Trophoblast cell (in vitro differentiated cells and primary cell): Measurements from ENCODE around the gene CNIH3.

ENCODE experiments used
- DNase-seq, 2 donors: peaks; one replicate each; pipeline ENCODE4 v3.0.0-alpha.2; 2016
- H2AFZ ChIP-seq: 2 replicates; pipeline ENCODE4 v1.6.1; 2013; ENCODE audit warnings: low read length, moderate library complexity, mild to moderate bottlenecking; ENCODE audit not compliant: insufficient read depth, poor library complexity
- H2AK5ac ChIP-seq: 2 replicates; pipeline ENCODE4 v1.6.1; 2013; ENCODE audit warnings: mild to moderate bottlenecking, low read length
- H2BK120ac ChIP-seq: 2 replicates; pipeline ENCODE4 v1.6.1; 2013; ENCODE audit warnings: low read length, mild to moderate bottlenecking, moderate library complexity; ENCODE audit not compliant: insufficient read depth, poor library complexity
- H2BK12ac ChIP-seq: 2 replicates; pipeline ENCODE4 v1.6.1; 2013; ENCODE audit warnings: mild to moderate bottlenecking, low read length, moderate library complexity
- H2BK5ac ChIP-seq: 2 replicates; pipeline ENCODE4 v1.6.1; 2013; ENCODE audit warnings: low read length, low read depth, moderate library complexity, mild to moderate bottlenecking; ENCODE audit not compliant: poor library complexity
- H3K14ac ChIP-seq: 2 replicates; pipeline ENCODE4 v1.6.1; 2013; ENCODE audit warnings: mild to moderate bottlenecking, low read length
- H3K18ac ChIP-seq: 2 replicates; pipeline ENCODE4 v1.6.1; 2013; ENCODE audit warnings: mild to moderate bottlenecking, low read length
- H3K23ac ChIP-seq: 2 replicates; pipeline ENCODE4 v1.6.1; 2013; ENCODE audit warnings: low read length
- H3K27ac ChIP-seq: 2 replicates; pipeline ENCODE4 v1.5.1; 2013; ENCODE audit warnings: low read depth, mild to moderate bottlenecking, inconsistent platforms, low read length, moderate library complexity
- H3K27me3 ChIP-seq: 2 replicates; pipeline ENCODE4 v1.6.1; 2013; ENCODE audit warnings: inconsistent platforms, mild to moderate bottlenecking, low read length, moderate library complexity; ENCODE audit not compliant: insufficient read depth
- H3K36me3 ChIP-seq, 2 experiments: 1 replicate in 1 of 2; 2 replicates in 1 of 2; pipeline ENCODE4 v1.6.1; 2013; ENCODE audit warnings: low read length in 2 of 2, mild to moderate bottlenecking in 2 of 2, moderate library complexity in 1 of 2; ENCODE audit not compliant: insufficient read depth in 2 of 2, control insufficient read depth in 1 of 2
- H3K4ac ChIP-seq: 2 replicates; pipeline ENCODE4 v1.6.1; 2013; ENCODE audit warnings: low read depth, mild to moderate bottlenecking, low read length, moderate library complexity
- H3K4me1 ChIP-seq, 2 experiments: 1 replicate in 1 of 2; 2 replicates in 1 of 2; pipeline ENCODE4 v1.6.1; 2013; ENCODE audit warnings: low read length in 2 of 2, mild to moderate bottlenecking in 2 of 2, moderate library complexity in 1 of 2; ENCODE audit not compliant: insufficient read depth in 2 of 2, control insufficient read depth in 1 of 2
- H3K4me2 ChIP-seq: 2 replicates; pipeline ENCODE4 v1.6.1; 2013; ENCODE audit warnings: inconsistent platforms, mild to moderate bottlenecking, low read length, moderate library complexity
- H3K4me3 ChIP-seq: 2 replicates; pipeline ENCODE4 v1.5.1; 2013; ENCODE audit warnings: mild to moderate bottlenecking, low read depth, low read length, inconsistent platforms
- H3K79me1 ChIP-seq: one replicate; pipeline ENCODE4 v1.6.1; 2013; ENCODE audit warnings: low read length
- H3K79me2 ChIP-seq: 2 replicates; pipeline ENCODE4 v1.6.1; 2013; ENCODE audit warnings: low read length, mild to moderate bottlenecking; ENCODE audit not compliant: control insufficient read depth, insufficient read depth, poor library complexity
- H3K9ac ChIP-seq: 2 replicates; pipeline ENCODE4 v1.6.1; 2013; ENCODE audit warnings: mild to moderate bottlenecking, low read length
- H3K9me3 ChIP-seq: 2 replicates; pipeline ENCODE4 v1.6.1; 2013; ENCODE audit warnings: low read depth, mild to moderate bottlenecking, control low read depth, inconsistent platforms, low read length; ENCODE audit not compliant: insufficient read depth
- H4K12ac ChIP-seq: 2 replicates; pipeline ENCODE4 v1.6.1; 2013; ENCODE audit warnings: low read depth, mild to moderate bottlenecking, low read length, moderate library complexity
- H4K8ac ChIP-seq: 2 replicates; pipeline ENCODE4 v1.6.1; 2013; ENCODE audit warnings: low read depth, mild to moderate bottlenecking, low read length, moderate library complexity
- H4K91ac ChIP-seq: one replicate; pipeline ENCODE4 v1.6.1; 2013; ENCODE audit warnings: low read depth, mild to moderate bottlenecking, low read length, moderate library complexity
- WGBS: extraction: QIAGEN DNeasy Blood & Tissue Kit; methylation state at CpG from one replicate; pipeline ENCODE4 v1.1.7; 2013; ENCODE audit warnings: missing lambda C conversion rate; ENCODE audit not compliant: insufficient read length, insufficient coverage; ENCODE audit errors: extremely low coverage; 5-methylcytosine and 5-hydroxymethylcytosine counted together

CNIH3 gene

DNA sequence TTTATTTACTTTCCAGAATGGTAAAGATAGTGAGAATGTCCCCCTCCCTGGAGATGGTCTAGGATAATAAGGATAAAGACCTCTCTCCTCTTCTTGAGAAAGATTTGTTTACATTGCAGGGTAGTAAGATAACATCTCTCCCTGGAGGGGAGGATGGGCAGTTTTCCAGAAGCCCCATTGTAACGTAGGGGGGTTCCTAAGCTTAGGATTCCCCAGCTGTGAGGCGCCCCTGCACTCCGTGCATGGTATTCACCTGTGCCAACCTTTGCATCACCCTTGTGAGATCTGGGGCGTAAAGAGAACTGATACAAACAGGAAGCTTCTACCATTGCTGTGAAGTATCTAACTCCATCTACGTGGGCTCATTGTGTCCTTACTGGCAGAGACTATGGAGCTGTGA, 164.6 kb downstream of the CNIH3 start:
- Histone ChIP-seq H3K27ac (no peak overlapping the region), H3K4ac (no peak overlapping the region), H2BK12ac (no peak overlapping the region), H4K91ac (no peak overlapping the region), H2BK5ac (no peak overlapping the region), H3K4me3 (no peak overlapping the region), H3K18ac (no peak overlapping the region), H4K8ac (no peak overlapping the region), H3K79me2 (no peaks in the 10 kb centered on the region), H3K79me1 (no peaks in the 10 kb centered on the region), H3K4me1 (peaks cover 4 to 6% of the 10 kb centered on the region in 2 experiments), H2AK5ac (no peak overlapping the region), H3K9ac (no peak overlapping the region), H3K23ac (peak overlapping the region; percentile 78), H3K9me3 (no peaks in the 10 kb centered on the region), H3K14ac (no peak overlapping the region), H4K12ac (no peak overlapping the region), H2AFZ (no peak overlapping the region), H3K36me3 (no peaks in the 10 kb centered on the region), H3K27me3 (no peaks in the 10 kb centered on the region), H3K4me2 (no peak overlapping the region), H2BK120ac (no peak overlapping the region)
- DNase-seq = no peak
- WGBS = no CpG with 5 or more reads among the region's 5 CpGs

DNA sequence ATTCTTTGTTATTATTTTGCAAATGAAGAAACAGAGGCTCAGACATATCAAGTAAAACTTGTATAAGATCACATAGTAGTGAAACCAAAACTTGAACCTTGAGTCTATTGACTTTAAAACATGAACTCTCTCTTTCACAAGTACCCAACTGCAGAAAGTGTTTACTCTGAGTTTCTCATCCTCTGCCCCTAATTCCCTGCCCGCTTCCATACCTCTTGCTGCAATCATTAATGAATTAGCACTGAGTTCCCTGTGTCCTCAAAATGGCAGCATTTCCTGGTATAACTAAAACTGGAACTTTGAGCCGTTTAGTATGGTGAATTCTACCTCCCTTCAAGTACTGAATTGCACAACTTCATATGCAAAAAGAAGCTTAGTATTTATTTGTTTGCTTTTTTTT, 165.7 kb downstream of the CNIH3 start:
- no peak overlapping the region for H3K4me2 ChIP-seq

DNA sequence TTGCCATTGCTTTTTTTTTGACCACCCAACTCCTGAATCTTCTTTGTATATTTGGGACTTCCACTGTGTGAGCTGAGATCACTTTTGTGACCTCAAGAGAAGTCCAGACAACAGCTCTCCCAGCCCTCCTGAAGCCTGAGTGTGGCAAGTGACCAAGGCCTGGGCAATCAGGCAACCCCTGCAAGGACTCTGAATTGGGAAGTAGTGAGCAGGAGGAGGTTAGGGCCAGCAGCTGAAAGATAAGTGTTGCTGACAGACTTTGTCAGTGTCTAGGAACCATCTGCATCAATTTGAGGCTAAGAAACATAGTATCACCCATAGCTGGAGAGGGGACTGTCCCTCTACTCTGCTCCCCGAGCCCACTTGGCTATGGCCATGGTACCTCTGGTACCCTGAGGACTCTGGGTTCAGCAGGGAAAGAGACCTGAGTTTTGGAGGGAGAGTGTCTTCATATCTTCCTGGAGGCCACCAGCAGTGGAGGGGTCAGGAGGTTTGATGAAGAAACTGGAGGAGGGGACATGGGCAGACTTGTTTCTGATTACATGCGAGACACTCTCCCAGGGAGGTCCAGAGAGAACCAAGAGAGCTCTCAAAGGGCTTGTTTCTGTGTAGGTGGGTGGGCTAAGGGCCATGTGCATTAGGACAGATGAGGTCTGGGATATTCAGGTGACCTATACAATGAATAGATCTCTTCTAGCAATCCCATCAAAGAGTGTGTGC, 166.3 kb downstream of the CNIH3 start:
- WGBS = no CpG with 5 or more reads among the region's 2 CpGs
- no peak overlapping the region for H2AK5ac ChIP-seq
- H3K27me3 ChIP-seq = no peaks in the 10 kb centered on the region
- no peaks in the 10 kb centered on the region for H3K36me3 ChIP-seq
- H3K18ac ChIP-seq = no peak overlapping the region
- H3K9me3 ChIP-seq = peaks cover 3% of the 10 kb centered on the region
- no peak overlapping the region for H3K4me3 ChIP-seq
- H4K8ac ChIP-seq = no peak overlapping the region
- no peaks in the 10 kb centered on the region for H3K79me2 ChIP-seq
- H3K14ac ChIP-seq = no peak overlapping the region
- no peak overlapping the region for H2BK5ac ChIP-seq
- peaks cover 4 to 6% of the 10 kb centered on the region in 2 experiments for H3K4me1 ChIP-seq
- H2BK12ac ChIP-seq = no peak overlapping the region
- H3K23ac ChIP-seq = no peak overlapping the region
- H3K4me2 ChIP-seq = no peak overlapping the region
- H2AFZ ChIP-seq = no peak overlapping the region
- no peak for DNase-seq
- H3K4ac ChIP-seq = no peak overlapping the region
- H3K27ac ChIP-seq = no peak overlapping the region
- no peak overlapping the region for H2BK120ac ChIP-seq
- H3K79me1 ChIP-seq = no peaks in the 10 kb centered on the region
- no peak overlapping the region for H4K91ac ChIP-seq
- no peak overlapping the region for H3K9ac ChIP-seq
- H4K12ac ChIP-seq = no peak overlapping the region

More for the DNA sequence above, 165.7 kb downstream of the CNIH3 start:
- H3K27me3 ChIP-seq = no peaks in the 10 kb centered on the region
- DNase-seq = no peak
- H3K4ac ChIP-seq = no peak overlapping the region
- H4K12ac ChIP-seq = no peak overlapping the region
- peaks cover 4 to 6% of the 10 kb centered on the region in 2 experiments for H3K4me1 ChIP-seq
- H2AK5ac ChIP-seq = no peak overlapping the region
- no peak overlapping the region for H2BK12ac ChIP-seq
- H3K36me3 ChIP-seq = no peaks in the 10 kb centered on the region
- H4K8ac ChIP-seq = no peak overlapping the region
- H2BK120ac ChIP-seq = no peak overlapping the region
- H3K79me2 ChIP-seq = no peaks in the 10 kb centered on the region
- no peak overlapping the region for H3K9ac ChIP-seq
- no peak overlapping the region for H3K27ac ChIP-seq
- no peak overlapping the region for H3K18ac ChIP-seq
- no peak overlapping the region for H3K14ac ChIP-seq
- WGBS = no CpG with 5 or more reads among the region's 2 CpGs
- no peak overlapping the region for H2BK5ac ChIP-seq
- H3K23ac ChIP-seq = no peak overlapping the region
- H3K4me3 ChIP-seq = no peak overlapping the region
- H3K9me3 ChIP-seq = peaks cover 1% of the 10 kb centered on the region
- H4K91ac ChIP-seq = no peak overlapping the region
- no peaks in the 10 kb centered on the region for H3K79me1 ChIP-seq
- H2AFZ ChIP-seq = no peak overlapping the region

DNA sequence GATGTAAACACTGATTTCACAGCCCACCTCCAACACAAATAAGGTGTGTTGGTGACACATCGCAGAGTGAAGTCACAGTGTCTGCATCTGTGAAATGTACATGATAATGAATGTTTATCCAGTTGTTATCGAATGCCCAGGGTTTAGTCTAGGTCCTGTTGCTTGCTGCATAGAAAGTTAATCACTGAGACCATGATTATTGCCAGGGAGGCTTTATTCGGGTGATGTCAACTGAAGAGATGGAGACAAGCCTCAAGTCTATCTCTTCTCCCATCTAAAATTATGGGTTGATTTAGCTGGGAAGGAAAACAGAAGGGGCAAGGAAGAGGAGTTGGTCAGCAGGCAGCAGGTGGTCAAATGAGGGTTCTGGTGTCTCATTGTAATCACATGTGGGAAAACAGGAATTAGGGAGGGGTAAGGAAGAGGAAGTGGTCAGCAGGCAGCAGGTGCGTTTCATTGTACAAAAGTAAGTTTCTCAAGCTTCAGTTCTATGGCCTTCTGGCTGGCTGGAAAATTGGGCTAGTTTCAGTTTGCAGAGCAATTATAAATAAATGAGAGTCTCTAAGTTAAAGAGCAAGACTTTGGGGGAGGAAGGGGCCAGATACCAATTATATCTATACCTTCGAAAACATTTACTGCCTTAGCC, 167.0 kb downstream of the CNIH3 start:
- Histone ChIP-seq H2BK12ac (no peak overlapping the region), H2AK5ac (no peak overlapping the region), H3K4ac (no peak overlapping the region), H4K12ac (no peak overlapping the region), H3K14ac (no peak overlapping the region), H3K23ac (no peak overlapping the region), H3K36me3 (no peaks in the 10 kb centered on the region), H3K9ac (no peak overlapping the region), H2BK120ac (no peak overlapping the region), H3K9me3 (peaks cover 3% of the 10 kb centered on the region), H2BK5ac (no peak overlapping the region), H3K27me3 (no peaks in the 10 kb centered on the region), H2AFZ (no peak overlapping the region), H3K4me1 (peaks cover 4 to 6% of the 10 kb centered on the region in 2 experiments), H3K79me2 (no peaks in the 10 kb centered on the region), H3K27ac (no peak overlapping the region), H3K18ac (no peak overlapping the region), H4K91ac (no peak overlapping the region), H3K4me3 (no peak overlapping the region), H3K4me2 (no peak overlapping the region), H3K79me1 (no peaks in the 10 kb centered on the region), H4K8ac (no peak overlapping the region)
- no peak for DNase-seq
- WGBS = no CpG with 5 or more reads among the region's 5 CpGs
